HCT116 (cell line): ENCODE measurements around the gene CXCR5. TPM values are rescaled to one million over a fixed set of nuclear protein-coding genes. Genes with fewer than 3 reads are reported as not detected.

Experiments
- ATAC-seq: fragments of 200-7000 bp; cut with Tn5 transposase; 2 replicates; pipeline ENCODE4 v1.9.1; 2020; ENCODE audit warnings: mild to moderate bottlenecking, moderate library complexity
- BruUV-seq: library from RNA; stranded (reverse); fragments of 400-500 nt; replicated peaks from 2 replicates; lab custom pipeline; 2021; lab: Mats Ljungman, UMichigan
- CTCF ChIA-PET: fragments of 300-600 bp; sonication (Branson Sonifier 250); formaldehyde crosslinking; loops from one replicate; lab custom pipeline; 2021; ENCODE audit warnings: antibody characterized with exemption; lab: Charles Lee
- POLR2A ChIA-PET: fragments of 300-600, 350-600 bp; sonication (Branson Sonifier 250); formaldehyde crosslinking; loops from one replicate; lab custom pipeline; 2021; ENCODE audit warnings: antibody characterized with exemption; lab: Charles Lee
- RAD21 ChIA-PET, 2 experiments: fragments of 300-600 bp; sonication (Branson Sonifier 250); formaldehyde crosslinking; loops; one replicate each; lab custom pipeline; 2023; ENCODE audit warnings: low total read pairs in 2 of 2; ENCODE audit not compliant: uncharacterized antibody in 2 of 2, unreplicated experiment in 2 of 2, low non-redundant PET in 1 of 2; lab: Charles Lee
- DNase-seq: peaks from one replicate; pipeline ENCODE4 v3.0.0-alpha.2; 2010; ENCODE audit warnings: low read depth, low spot score
- H2AFZ ChIP-seq: fragments of 200-600 bp; shearing (Covaris generic), sonication (generic); 2 replicates; pipeline ENCODE4 v1.6.1; 2017; ENCODE audit warnings: low read depth, mixed run types, mixed read lengths, antibody characterized with exemption, low read length; ENCODE audit not compliant: poor library complexity, severe bottlenecking
- H3K27ac ChIP-seq: 2 replicates; pipeline ENCODE4 v1.5.1; 2012; ENCODE audit warnings: low read depth, low read length
- H3K27me3 ChIP-seq: fragments of 200-600 bp; sonication (generic); 2 replicates; pipeline ENCODE4 v1.6.1; 2016; ENCODE audit warnings: mixed run types, low read length, mixed read lengths; ENCODE audit not compliant: insufficient read depth
- H3K36me3 ChIP-seq, 2 experiments: fragments of 200-500 bp in 1 of 2; fragments of 200-600 bp in 1 of 2; sonication (Bioruptor generic) in 1 of 2; sonication (generic) in 1 of 2; 2 replicates each; pipeline versions ENCODE4 v1.5.1 to v1.6.1; 2014 to 2016; ENCODE audit warnings: low read length in 2 of 2, inconsistent platforms in 1 of 2, mixed read lengths in 1 of 2, mixed run types in 1 of 2; ENCODE audit not compliant: insufficient read depth in 2 of 2, control insufficient read depth in 1 of 2
- H3K4me1 ChIP-seq, 2 experiments: fragments of 200-600 bp in 1 of 2; sonication (generic) in 1 of 2; 2 replicates each; pipeline versions ENCODE4 v1.5.1 to v1.6.1; 2012 to 2017; ENCODE audit warnings: low read length in 2 of 2, inconsistent platforms in 1 of 2, mild to moderate bottlenecking in 1 of 2, mixed read lengths in 1 of 2, mixed run types in 1 of 2, moderate library complexity in 1 of 2; ENCODE audit not compliant: insufficient read depth in 2 of 2, control insufficient read depth in 1 of 2
- H3K4me2 ChIP-seq: fragments of 200-600 bp; sonication (generic); 2 replicates; pipeline ENCODE4 v1.6.1; 2017; ENCODE audit warnings: mixed run types, low read length, mixed read lengths
- H3K4me3 ChIP-seq, 2 experiments: fragments of 200-600 bp in 1 of 2; sonication (generic) in 1 of 2; replicated peaks in 1 of 2; 2 replicates each; pipeline ENCODE4 v1.5.1; 2011 to 2016; ENCODE audit warnings: low read length in 2 of 2, control low read depth in 1 of 2, low read depth in 1 of 2, mild to moderate bottlenecking in 1 of 2, mixed read lengths in 1 of 2, mixed run types in 1 of 2
- H3K79me2 ChIP-seq: fragments of 200-600 bp; sonication (generic); 2 replicates; pipeline ENCODE4 v1.6.1; 2017; ENCODE audit warnings: mild to moderate bottlenecking, mixed run types, low read length, moderate library complexity, mixed read lengths; ENCODE audit not compliant: insufficient read depth
- H3K9ac ChIP-seq: fragments of 200-600 bp; sonication (generic); 2 replicates; pipeline ENCODE4 v1.6.1; 2016; ENCODE audit warnings: low read length, mixed read lengths
- H3K9me2 ChIP-seq: fragments of 200-600 bp; sonication (generic), shearing (Covaris generic); 2 replicates; pipeline ENCODE4 v1.6.1; 2017; ENCODE audit warnings: mixed run types, mild to moderate bottlenecking, moderate library complexity; ENCODE audit not compliant: insufficient read depth
- H3K9me3 ChIP-seq, 2 experiments: fragments of 200-500 bp in 1 of 2; fragments of 200-600 bp in 1 of 2; sonication (Bioruptor generic) in 1 of 2; sonication (generic) in 1 of 2; 2 replicates each; pipeline ENCODE4 v1.6.1; 2014 to 2017; ENCODE audit warnings: low read length in 2 of 2, mixed read lengths in 2 of 2, inconsistent platforms in 1 of 2, low read depth in 1 of 2, mild to moderate bottlenecking in 1 of 2, mixed run types in 1 of 2, moderate library complexity in 1 of 2; ENCODE audit not compliant: control insufficient read depth in 1 of 2, insufficient read depth in 1 of 2
- H4K20me1 ChIP-seq: fragments of 200-600 bp; sonication (generic), shearing (Covaris generic); 2 replicates; pipeline ENCODE4 v1.6.1; 2017; ENCODE audit warnings: mixed run types, mild to moderate bottlenecking, moderate library complexity; ENCODE audit not compliant: insufficient read depth
- CEBPB ChIP-seq: IDR thresholded peaks from 2 replicates; pipeline ENCODE4 v1.6.1; 2012; ENCODE audit warnings: low read depth
- CTCF ChIP-seq, 3 experiments: fragments of 200-600 bp in 1 of 3; sonication (generic) in 1 of 3; IDR thresholded peaks in 2 of 3; conservative IDR thresholded peaks in 1 of 3; 2 replicates each; pipeline ENCODE4 v1.5.1; 2012 to 2017; ENCODE audit warnings: low read depth in 2 of 3, low read length in 2 of 3, antibody characterized with exemption in 1 of 3, borderline replicate concordance in 1 of 3, control low read depth in 1 of 3, mild to moderate bottlenecking in 1 of 3, mixed read lengths in 1 of 3, mixed run types in 1 of 3, moderate library complexity in 1 of 3; ENCODE audit not compliant: insufficient read depth in 1 of 3
- EGR1 ChIP-seq: IDR thresholded peaks from 2 replicates; pipeline ENCODE4 v1.6.1; 2012; ENCODE audit warnings: low read depth
- EZH2 ChIP-seq: fragments of 200-600 bp; sonication (generic); IDR thresholded peaks from 2 replicates; pipeline ENCODE4 v1.6.1; 2017; ENCODE audit warnings: antibody characterized with exemption, mixed run types
- EZH2phosphoT487 ChIP-seq: fragments of 200-600 bp; IDR thresholded peaks from 2 replicates; pipeline ENCODE4 v1.6.1; 2018; ENCODE audit warnings: antibody characterized with exemption, borderline replicate concordance
- JUND ChIP-seq: IDR thresholded peaks from 2 replicates; pipeline ENCODE4 v1.6.1; 2012
- MAX ChIP-seq: IDR thresholded peaks from 2 replicates; pipeline ENCODE4 v1.6.1; 2012
- POLR2AphosphoS5 ChIP-seq: IDR thresholded peaks from 2 replicates; pipeline ENCODE4 v1.6.1; 2011; ENCODE audit warnings: mild to moderate bottlenecking, low read depth, low read length, moderate library complexity
- RAD21 ChIP-seq: IDR thresholded peaks from 2 replicates; pipeline ENCODE4 v1.6.1; 2012; ENCODE audit warnings: low read depth, mild to moderate bottlenecking
- SIN3A ChIP-seq: IDR thresholded peaks from 2 replicates; pipeline ENCODE4 v1.6.1; 2012; ENCODE audit warnings: low read depth
- SP1 ChIP-seq: IDR thresholded peaks from 2 replicates; pipeline ENCODE4 v1.6.1; 2012; ENCODE audit warnings: low read depth
- SRF ChIP-seq: IDR thresholded peaks from 2 replicates; pipeline ENCODE4 v1.6.1; 2012; ENCODE audit warnings: low read depth
- YY1 ChIP-seq: IDR thresholded peaks from 2 replicates; pipeline ENCODE4 v1.6.1; 2011; ENCODE audit warnings: low read length, low read depth, moderate library complexity, mild to moderate bottlenecking; ENCODE audit not compliant: insufficient replicate concordance; ENCODE audit errors: extremely low read depth
- ZBTB33 ChIP-seq: IDR thresholded peaks from 2 replicates; pipeline ENCODE4 v1.6.1; 2011; ENCODE audit warnings: mild to moderate bottlenecking, low read length, moderate library complexity; ENCODE audit not compliant: insufficient replicate concordance; ENCODE audit errors: extremely low read depth
- intact Hi-C: fragments of 100-400 bp; cut with micrococcal nuclease; formaldehyde crosslinking; loops from 2 replicates; pipeline ENCODE4 v1.10.0; 2022
- total RNA-seq: library from RNA; stranded (reverse); gene quantifications from one replicate; pipeline ENCODE4 v1.2.1, GENCODE V29; 2021; ENCODE audit not compliant: unreplicated experiment
- TF ChIP-seq, protein P1 (sequence below): IDR thresholded peaks from 2 replicates; pipeline ENCODE4 v1.6.1; 2012; ENCODE audit warnings: low read depth

Gene CXCR5
- total RNA-seq, 1 experiment from 2014 or later, result not detected

- Histone ChIP-seq H3K4me3 (no peak overlapping the region), H4K20me1 (no peaks in the 10 kb centered on the region), H3K27me3 (no peaks in the 10 kb centered on the region), H3K9ac (no peak overlapping the region)
- no peak for ATAC-seq
- no peak for TF ChIP-seq CEBPB
- TF ChIP-seq ZBTB33, result no peak
- TF ChIP-seq RAD21, result no peak
- TF ChIP-seq, protein P1, sequence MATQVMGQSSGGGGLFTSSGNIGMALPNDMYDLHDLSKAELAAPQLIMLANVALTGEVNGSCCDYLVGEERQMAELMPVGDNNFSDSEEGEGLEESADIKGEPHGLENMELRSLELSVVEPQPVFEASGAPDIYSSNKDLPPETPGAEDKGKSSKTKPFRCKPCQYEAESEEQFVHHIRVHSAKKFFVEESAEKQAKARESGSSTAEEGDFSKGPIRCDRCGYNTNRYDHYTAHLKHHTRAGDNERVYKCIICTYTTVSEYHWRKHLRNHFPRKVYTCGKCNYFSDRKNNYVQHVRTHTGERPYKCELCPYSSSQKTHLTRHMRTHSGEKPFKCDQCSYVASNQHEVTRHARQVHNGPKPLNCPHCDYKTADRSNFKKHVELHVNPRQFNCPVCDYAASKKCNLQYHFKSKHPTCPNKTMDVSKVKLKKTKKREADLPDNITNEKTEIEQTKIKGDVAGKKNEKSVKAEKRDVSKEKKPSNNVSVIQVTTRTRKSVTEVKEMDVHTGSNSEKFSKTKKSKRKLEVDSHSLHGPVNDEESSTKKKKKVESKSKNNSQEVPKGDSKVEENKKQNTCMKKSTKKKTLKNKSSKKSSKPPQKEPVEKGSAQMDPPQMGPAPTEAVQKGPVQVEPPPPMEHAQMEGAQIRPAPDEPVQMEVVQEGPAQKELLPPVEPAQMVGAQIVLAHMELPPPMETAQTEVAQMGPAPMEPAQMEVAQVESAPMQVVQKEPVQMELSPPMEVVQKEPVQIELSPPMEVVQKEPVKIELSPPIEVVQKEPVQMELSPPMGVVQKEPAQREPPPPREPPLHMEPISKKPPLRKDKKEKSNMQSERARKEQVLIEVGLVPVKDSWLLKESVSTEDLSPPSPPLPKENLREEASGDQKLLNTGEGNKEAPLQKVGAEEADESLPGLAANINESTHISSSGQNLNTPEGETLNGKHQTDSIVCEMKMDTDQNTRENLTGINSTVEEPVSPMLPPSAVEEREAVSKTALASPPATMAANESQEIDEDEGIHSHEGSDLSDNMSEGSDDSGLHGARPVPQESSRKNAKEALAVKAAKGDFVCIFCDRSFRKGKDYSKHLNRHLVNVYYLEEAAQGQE, result no peak
- TF ChIP-seq EGR1, result no peak
- TF ChIP-seq EZH2, result no peak
- no peak for TF ChIP-seq SP1
- no peak for TF ChIP-seq MAX
- no peak for TF ChIP-seq SRF
- no peak for TF ChIP-seq EZH2phosphoT487
- no peak for TF ChIP-seq YY1
- no peak for TF ChIP-seq JUND
- no peak for TF ChIP-seq CTCF (IDR thresholded peaks at IDR 0.05 in 2 of 3, conservative IDR thresholded peaks at IDR 0.05 in 1 of 3; ENCODE audit: borderline replicate concordance in 1 of 3, insufficient read depth in 1 of 3, low read depth in 2 of 3, low read length in 2 of 3)
- no peak for TF ChIP-seq POLR2AphosphoS5
- no peak for TF ChIP-seq SIN3A
- TF ChIP-seq, all 23 proteins: peak for 0
- Histone ChIP-seq H3K4me2 (peak overlapping the region; percentile 52), H3K36me3 (no peaks in the 10 kb centered on the region), H3K4me1 (peaks cover 19 to 29% of the 10 kb centered on the region in 2 experiments), H3K79me2 (no peaks in the 10 kb centered on the region), H3K9me3 (no peaks in the 10 kb centered on the region), H3K9me2 (no peaks in the 10 kb centered on the region), H3K27ac (no peak overlapping the region), H2AFZ (no peak overlapping the region)
- ChIA-PET POLR2A (interaction anchor here (1.2 kb wide), 1 partner anchor 30 kb away, joined by 3 read pairs; no protein-coding TSS in a partner anchor), RAD21 (no interaction called here), CTCF (interaction anchor here (0.9 to 1.0 kb wide), 2 partner anchors 9 to 31 kb away, joined by 3 to 4 read pairs; no protein-coding TSS in a partner anchor)
- no peak for DNase-seq
- intact Hi-C loops, result no loop called here
- no TSS peak for BruUV-seq
Measured at GRCh38 chr11:118939404-118939915, 55.8 kb downstream of the CXCR5 start.
